HG02938 (cell line): ENCODE measurements around the gene CRACR2B.

Source experiments
- ATAC-seq: cut with Tn5 transposase; IDR thresholded peaks from one replicate; pipeline ENCODE4 v1.9.1; 2021; ENCODE audit warnings: mild to moderate bottlenecking, moderate library complexity; ENCODE audit not compliant: unreplicated experiment

CRACR2B gene

GRCh38 chr11:837189-837989 lies 9.7 kb downstream of the CRACR2B start:
- ATAC-seq, result no peak

- no peak for ATAC-seq
These were observed 10.2 kb downstream of the CRACR2B start for GRCh38 chr11:837990-838307.

GRCh38 chr11:838441-839279 lies 10.9 kb downstream of the CRACR2B start:
- no peak for ATAC-seq

GRCh38 chr11:839280-839623 lies 11.5 kb downstream of the CRACR2B start:
- no peak for ATAC-seq

- ATAC-seq, result no peak
These were observed 12.3 kb downstream of the CRACR2B start for GRCh38 chr11:839875-840617.

- ATAC-seq, result no peak
These were observed 14.3 kb downstream of the CRACR2B start for GRCh38 chr11:841981-842369.

- ATAC-seq, result peak; percentile 60
These were observed 14.8 kb downstream of the CRACR2B start, which contains the start of the genes POLR2L and TSPAN4 for GRCh38 chr11:842370-843002. Gene POLR2L (minus strand): TSS chr11:842529. CDS start chr11:842508, 21 bp downstream. Gene TSPAN4 (plus strand): TSS chr11:842852. CDS start chr11:850305, 7,453 bp downstream.

GRCh38 chr11:843086-843734 lies 15.5 kb downstream of the CRACR2B start:
- ATAC-seq, result peak; percentile 2

GRCh38 chr11:843818-844692 lies 16.3 kb downstream of the CRACR2B start:
- ATAC-seq, result no peak

GRCh38 chr11:844693-845644 lies 17.2 kb downstream of the CRACR2B start:
- no peak for ATAC-seq

- ATAC-seq, result no peak
These were observed 18.3 kb downstream of the CRACR2B start for GRCh38 chr11:845872-846495.

- ATAC-seq, result no peak
These were observed 18.9 kb downstream of the CRACR2B start for GRCh38 chr11:846496-847098.

- ATAC-seq, result no peak
These were observed 20.2 kb downstream of the CRACR2B start for GRCh38 chr11:847876-848275.

GRCh38 chr11:848380-848931 lies 20.7 kb downstream of the CRACR2B start:
- no peak for ATAC-seq

GRCh38 chr11:849104-849824 lies 21.5 kb downstream of the CRACR2B start:
- ATAC-seq, result no peak

GRCh38 chr11:849951-850774 lies 22.4 kb downstream of the CRACR2B start:
- no peak for ATAC-seq
